ENCODE data around the gene MIF4GD.
"Not testable (repeated sequence)": the region's sequence is repeated elsewhere in the genome, so short reads cannot be mapped to it uniquely, and the experiment has no call there.

The MIF4GD gene

GRCh38 chr17:75270966-75271232 is at the start of gene MIF4GD:
Gene MIF4GD, minus strand, starts transcription at chr17:75271231. Its CDS starts 1,036 bp downstream, at chr17:75270195.
- no peak for DNase-seq

- DNase-seq = no peak
Observed at GRCh38 chr17:75319904-75320691, 49.1 kb upstream of the MIF4GD start.

GRCh38 chr17:75318615-75319222 is 47.7 kb upstream of the MIF4GD start:
- no peak for DNase-seq

- no peak for DNase-seq
Observed at GRCh38 chr17:75318211-75318610, 47.2 kb upstream of the MIF4GD start.

GRCh38 chr17:75317671-75318070 is 46.6 kb upstream of the MIF4GD start:
- no peak for DNase-seq

GRCh38 chr17:75316253-75316652 is 45.2 kb upstream of the MIF4GD start:
- no peak for DNase-seq

- no peak for DNase-seq
Observed at GRCh38 chr17:75315541-75316243, 44.7 kb upstream of the MIF4GD start.

- DNase-seq = no peak
Observed at GRCh38 chr17:75313941-75314551, 43.0 kb upstream of the MIF4GD start.

GRCh38 chr17:75308732-75309629 is 38.0 kb upstream of the MIF4GD start:
- no peak for DNase-seq

GRCh38 chr17:75307957-75308731 is 37.1 kb upstream of the MIF4GD start:
- DNase-seq = no peak

- no peak for DNase-seq
Observed at GRCh38 chr17:75301502-75302206, 30.6 kb upstream of the MIF4GD start.

- DNase-seq = no peak
Observed at GRCh38 chr17:75301049-75301448, 30.0 kb upstream of the MIF4GD start.

- no peak for DNase-seq
Observed at GRCh38 chr17:75300280-75300679, 29.2 kb upstream of the MIF4GD start.

GRCh38 chr17:75295201-75296158 is 24.4 kb upstream of the MIF4GD start:
- no peak for DNase-seq

GRCh38 chr17:75292810-75293448 is 21.9 kb upstream of the MIF4GD start:
- DNase-seq = not testable (repeated sequence)

- DNase-seq = peak; percentile 70 to 74
Observed at GRCh38 chr17:75289832-75290337, 18.9 kb upstream of the MIF4GD start.

- peak; percentile 95 to 96 for DNase-seq
Observed at GRCh38 chr17:75289115-75289831, 18.2 kb upstream of the MIF4GD start, which contains the start of gene SLC25A19. Gene SLC25A19, minus strand, starts transcription at chr17:75289433. Its CDS starts 2,669 bp downstream, at chr17:75286764.

GRCh38 chr17:75288770-75289114 is 17.7 kb upstream of the MIF4GD start:
- DNase-seq = peak in 1 of 2 donors; percentile 61
